Activated T-cell treated with anti-CD3 and anti-CD28 coated beads, Interleukin-2, amount 50 U/mL, for 4 hours (primary cell): ENCODE data around the gene RIBC2. TPM values are rescaled to one million over a fixed set of nuclear protein-coding genes. Genes with fewer than 3 reads are reported as not detected.

Source experiments
- ATAC-seq, 2 donors: fragments of 200-7000 bp; cut with Tn5 transposase; one replicate each; pipeline ENCODE4 v1.10.0; 2021
- DNase-seq: peaks from one replicate; pipeline ENCODE4 v3.0.0-alpha.2; 2020
- H3K27me3 Mint-ChIP-seq: one replicate; pipeline ENCODE4 v1.8.0; 2021; ENCODE audit warnings: low read depth, mixed read lengths
- H3K36me3 Mint-ChIP-seq: one replicate; pipeline ENCODE4 v1.8.0; 2022; ENCODE audit warnings: mixed read lengths; ENCODE audit not compliant: insufficient read depth
- H3K4me1 Mint-ChIP-seq: one replicate; pipeline ENCODE4 v1.8.0; 2021; ENCODE audit warnings: low read depth, mixed read lengths
- H3K4me3 Mint-ChIP-seq: one replicate; pipeline ENCODE4 v1.8.0; 2021; ENCODE audit warnings: mild to moderate bottlenecking, moderate library complexity, mixed read lengths
- H3K9me3 Mint-ChIP-seq: one replicate; pipeline ENCODE4 v1.8.0; 2021; ENCODE audit warnings: mixed read lengths
- total RNA-seq, 3 donors: library from RNA; stranded (reverse); gene quantifications; one replicate each; pipeline ENCODE4 v1.2.1, GENCODE V29; 2021

Gene RIBC2
- total RNA-seq, 3 donors from 2014 or later, result 1.3 to 3.7 (median 2.5) TPM

- Mint-ChIP-seq H3K9me3 (no peaks in the 10 kb centered on the region), H3K4me1 (no peaks in the 10 kb centered on the region), H3K36me3 (no peaks in the 10 kb centered on the region), H3K4me3 (no peak overlapping the region), H3K27me3 (peaks cover 29% of the 10 kb centered on the region)
- DNase-seq, result no peak
- no peak for ATAC-seq
These were observed 67.2 kb downstream of the RIBC2 start for GRCh38 chr22:45480717-45481116.

GRCh38 chr22:45481661-45482060 is 68.2 kb downstream of the RIBC2 start:
- ATAC-seq (no peak), DNase-seq (no peak)
- Mint-ChIP-seq H3K4me1 (no peaks in the 10 kb centered on the region), H3K36me3 (no peaks in the 10 kb centered on the region), H3K27me3 (peaks cover 28% of the 10 kb centered on the region), H3K4me3 (no peak overlapping the region), H3K9me3 (no peaks in the 10 kb centered on the region)

Other genes with a start within 250 kb of the RIBC2 start
- 100 to 1,000 TPM; 155 to 164 (median 163) TPM for gene NUP50, start 249.8 kb upstream of the RIBC2 start, total RNA-seq
- 10 to 100 TPM; 46.8 to 52.6 (median 48.8) TPM for gene KIAA0930, start 172.8 kb upstream of the RIBC2 start, total RNA-seq
- gene UPK3A, start 128.7 kb upstream of the RIBC2 start, total RNA-seq, result not detected
- gene FAM118A, start 103.8 kb upstream of the RIBC2 start, total RNA-seq, result 10 to 100 TPM; 23.4 to 60.3 (median 27.5) TPM
- gene SMC1B, start 94 bp upstream of the RIBC2 start, total RNA-seq, result under 1 TPM; 0.13 to 0.24 (median 0.18) TPM
- gene FBLN1, start 89.2 kb downstream of the RIBC2 start, total RNA-seq, result under 1 TPM; 0.43 to 0.69 (median 0.46) TPM